Measurements from ENCODE around the gene NT5DC1. TPM values are rescaled to one million over a fixed set of nuclear protein-coding genes. Genes with fewer than 3 reads are reported as not detected.
A peak's percentile ranks its signal among the peaks of the same experiment; 100 is the strongest.

NT5DC1 gene
- total RNA-seq, 1 donor from 2014 or later, result 49.7 TPM

DNA sequence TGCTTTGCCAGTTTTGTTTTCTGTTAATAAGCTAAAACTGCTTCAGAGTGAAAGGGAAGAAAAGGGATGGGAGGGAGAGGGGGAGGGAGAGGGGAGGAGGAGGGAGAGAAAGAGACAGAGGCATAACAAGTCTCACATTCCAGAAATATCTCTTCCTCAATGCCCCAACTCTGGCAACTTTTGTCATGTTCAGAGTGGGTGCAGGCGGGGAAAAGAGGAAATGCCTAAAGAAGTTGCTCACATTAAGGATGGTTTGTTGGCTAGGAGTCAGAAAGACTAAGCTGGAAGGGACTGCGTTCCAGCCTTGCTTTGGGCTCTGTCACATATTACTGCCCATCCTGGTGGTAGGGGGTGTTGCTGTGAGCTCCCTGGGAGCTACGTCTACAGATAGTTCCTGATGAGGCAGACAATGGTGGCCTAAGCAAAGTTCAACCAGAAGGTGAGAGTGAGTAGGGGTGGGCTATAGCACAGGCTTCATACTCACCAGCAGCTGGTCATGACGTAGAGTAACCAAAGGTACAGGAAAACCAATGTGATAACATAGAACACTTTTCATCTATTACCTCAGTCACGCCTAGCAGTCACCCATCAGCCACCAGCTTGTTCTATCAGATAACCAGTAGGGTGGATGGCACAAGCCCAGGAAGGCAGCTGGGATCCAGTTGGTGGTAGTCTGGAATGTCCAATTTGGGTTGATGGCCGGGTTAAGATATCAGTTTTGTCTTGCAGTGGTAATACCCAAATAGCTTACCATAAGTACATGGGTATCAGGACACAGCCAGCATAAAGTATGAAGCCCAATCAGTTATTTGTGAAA is 151.1 kb downstream of the NT5DC1 start:
- Histone ChIP-seq H3K27ac (no peak overlapping the region), H3K4me3 (no peak overlapping the region), H3K4me1 (peaks cover 43% of the 10 kb centered on the region), H3K9me3 (no peaks in the 10 kb centered on the region), H3K36me3 (no peaks in the 10 kb centered on the region), H3K27me3 (no peaks in the 10 kb centered on the region)
- ATAC-seq, result no peak
- intact Hi-C loops (cut with DNase I), result no loop called here
- TF ChIP-seq, protein P1, sequence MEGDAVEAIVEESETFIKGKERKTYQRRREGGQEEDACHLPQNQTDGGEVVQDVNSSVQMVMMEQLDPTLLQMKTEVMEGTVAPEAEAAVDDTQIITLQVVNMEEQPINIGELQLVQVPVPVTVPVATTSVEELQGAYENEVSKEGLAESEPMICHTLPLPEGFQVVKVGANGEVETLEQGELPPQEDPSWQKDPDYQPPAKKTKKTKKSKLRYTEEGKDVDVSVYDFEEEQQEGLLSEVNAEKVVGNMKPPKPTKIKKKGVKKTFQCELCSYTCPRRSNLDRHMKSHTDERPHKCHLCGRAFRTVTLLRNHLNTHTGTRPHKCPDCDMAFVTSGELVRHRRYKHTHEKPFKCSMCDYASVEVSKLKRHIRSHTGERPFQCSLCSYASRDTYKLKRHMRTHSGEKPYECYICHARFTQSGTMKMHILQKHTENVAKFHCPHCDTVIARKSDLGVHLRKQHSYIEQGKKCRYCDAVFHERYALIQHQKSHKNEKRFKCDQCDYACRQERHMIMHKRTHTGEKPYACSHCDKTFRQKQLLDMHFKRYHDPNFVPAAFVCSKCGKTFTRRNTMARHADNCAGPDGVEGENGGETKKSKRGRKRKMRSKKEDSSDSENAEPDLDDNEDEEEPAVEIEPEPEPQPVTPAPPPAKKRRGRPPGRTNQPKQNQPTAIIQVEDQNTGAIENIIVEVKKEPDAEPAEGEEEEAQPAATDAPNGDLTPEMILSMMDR (IDR thresholded peaks at IDR 0.05), result no peak
- no peak for DNase-seq

DNA sequence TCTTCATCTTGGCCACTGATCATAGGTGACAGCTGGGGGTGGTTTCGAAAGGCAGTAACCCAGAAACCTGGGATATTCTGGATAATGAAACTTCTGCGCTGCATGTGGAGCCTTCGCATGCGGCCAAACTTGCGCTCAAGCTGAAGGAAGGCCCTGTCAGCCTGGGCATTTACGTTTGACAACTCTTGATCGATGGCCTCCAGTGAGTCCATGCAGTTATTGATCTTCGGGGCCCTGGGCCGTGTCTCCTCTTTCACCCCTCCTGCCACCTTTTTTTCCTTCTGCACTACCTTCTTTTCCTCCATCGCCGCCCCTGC is 152.5 kb downstream of the NT5DC1 start:
- H3K27ac ChIP-seq, result peak overlapping the region; percentile 88
- TF ChIP-seq, protein P1 (IDR thresholded peaks at IDR 0.05), result no peak
- no peak for ATAC-seq
- no peaks in the 10 kb centered on the region for H3K36me3 ChIP-seq
- H3K27me3 ChIP-seq, result no peaks in the 10 kb centered on the region
- H3K4me3 ChIP-seq, result peak overlapping the region; percentile 87
- no peaks in the 10 kb centered on the region for H3K9me3 ChIP-seq
- intact Hi-C loops (cut with DNase I), result no loop called here
- peaks cover 43% of the 10 kb centered on the region for H3K4me1 ChIP-seq
- DNase-seq, result no peak

GRCh38 chr6:116253505-116254296 is 153.0 kb downstream of the NT5DC1 start, which contains the start of gene TSPYL4:
TSS of gene TSPYL4 (minus strand) at chr6:116254075. CDS start at chr6:116254008, 67 bp downstream.
- DNase-seq, result peak; percentile 95
- TF ChIP-seq, protein P1 (IDR thresholded peaks at IDR 0.05), result no peak
- Histone ChIP-seq H3K27ac (peak within 1 kb of the TSS; percentile 88), H3K4me3 (peak within 1 kb of the TSS; percentile 87), H3K36me3 (no peaks in the 10 kb centered on the region), H3K9me3 (no peaks in the 10 kb centered on the region), H3K27me3 (no peaks in the 10 kb centered on the region), H3K4me1 (peaks cover 42% of the 10 kb centered on the region)
- ATAC-seq, result peak; percentile 98
- intact Hi-C loops (cut with DNase I), result no loop called here

DNA sequence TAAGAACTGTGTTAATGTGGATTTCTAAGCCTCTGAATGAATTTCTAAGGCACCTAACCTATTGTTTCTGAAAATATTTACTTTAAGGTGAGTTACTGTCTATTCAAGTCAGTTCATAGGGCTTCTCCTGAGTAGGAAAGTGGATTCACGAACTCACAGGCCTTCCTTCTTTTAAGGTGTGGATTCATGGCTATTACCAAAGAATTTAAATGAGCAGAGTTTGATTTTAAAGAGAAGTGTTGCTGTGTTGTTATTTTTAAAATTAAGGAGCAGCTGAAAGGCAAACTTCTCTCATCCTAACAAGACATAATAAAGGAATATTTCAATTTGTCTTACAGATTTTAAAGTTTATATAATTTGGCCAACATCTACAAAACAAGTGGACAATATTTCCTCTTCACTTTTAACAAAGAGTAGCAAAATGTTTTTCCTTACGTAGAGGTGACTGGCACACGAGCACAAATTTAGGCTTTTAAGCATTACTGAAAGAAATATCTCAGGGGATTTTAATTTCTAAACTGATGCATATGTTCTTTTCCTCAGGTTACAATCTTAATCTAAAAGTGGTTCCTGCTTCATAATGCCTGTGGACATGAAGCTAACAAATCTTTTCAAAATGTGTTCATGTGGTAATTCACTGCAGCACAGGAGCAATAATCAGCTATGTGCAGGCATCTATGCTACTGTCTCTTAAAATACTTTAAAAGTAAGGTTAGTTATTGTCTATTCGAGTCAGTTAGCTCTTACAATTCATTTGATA is 153.8 kb downstream of the NT5DC1 start:
- ATAC-seq (no peak), DNase-seq (no peak)
- H3K27me3 ChIP-seq, result no peaks in the 10 kb centered on the region
- H3K4me3 ChIP-seq, result peak overlapping the region; percentile 87
- peaks cover 38% of the 10 kb centered on the region for H3K4me1 ChIP-seq
- intact Hi-C loops (cut with DNase I), result no loop called here
- H3K27ac ChIP-seq, result peak overlapping the region; percentile 88
- no peaks in the 10 kb centered on the region for H3K9me3 ChIP-seq
- TF ChIP-seq, protein P1 (IDR thresholded peaks at IDR 0.05), result no peak
- H3K36me3 ChIP-seq, result no peaks in the 10 kb centered on the region

DNA sequence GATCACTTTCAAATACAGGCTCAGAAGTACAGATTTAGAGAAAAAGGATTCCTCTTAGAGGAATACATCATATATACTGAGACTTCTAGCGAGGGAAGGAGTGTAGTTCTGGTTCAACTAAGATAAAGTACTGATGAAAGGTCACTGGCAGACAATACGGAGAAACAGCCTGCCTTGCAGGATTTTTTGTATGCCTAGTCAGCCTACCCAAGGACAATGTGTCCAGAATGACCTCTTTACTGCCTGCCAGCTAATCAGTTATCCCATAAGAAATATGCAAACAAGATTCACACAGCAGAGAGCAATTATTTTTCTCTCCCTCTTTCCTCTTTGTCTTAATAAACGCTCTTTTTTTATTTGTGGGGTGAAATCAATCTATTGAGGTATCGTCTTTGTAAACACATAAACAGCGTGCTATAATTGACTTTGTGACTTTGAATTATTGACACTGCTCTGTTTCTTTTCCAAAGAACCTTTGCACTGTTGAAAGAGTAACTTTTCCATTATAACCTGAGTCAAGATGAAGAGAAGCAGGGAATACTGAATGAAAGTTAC is 154.7 kb downstream of the NT5DC1 start:
- ATAC-seq, result no peak

More for the DNA sequence above, 154.7 kb downstream of the NT5DC1 start:
- TF ChIP-seq, protein P1 (IDR thresholded peaks at IDR 0.05), result no peak
- Histone ChIP-seq H3K4me3 (no peak overlapping the region), H3K27me3 (no peaks in the 10 kb centered on the region), H3K9me3 (no peaks in the 10 kb centered on the region), H3K4me1 (peaks cover 35% of the 10 kb centered on the region), H3K36me3 (no peaks in the 10 kb centered on the region), H3K27ac (no peak overlapping the region)
- DNase-seq, result no peak
- intact Hi-C loops (cut with DNase I), result no loop called here

Data from upper lobe of right lung (tissue), 1 donor.